ENCODE results near the gene SPINT1.
"Not testable (repeated sequence)": the region's sequence is repeated elsewhere in the genome, so short reads cannot be mapped to it uniquely, and the experiment has no call there.

SPINT1 gene

GRCh38 chr15:40857601-40858341 is 13.9 kb downstream of the SPINT1 start:
- FAIRE-seq: peak; percentile 55
- peak; percentile 84 for DNase-seq (ENCODE audit: insufficient read length, low spot score)

GRCh38 chr15:40858706-40859105 is 14.9 kb downstream of the SPINT1 start:
- FAIRE-seq: no peak

GRCh38 chr15:40859206-40859851 is 15.5 kb downstream of the SPINT1 start:
- DNase-seq (ENCODE audit: insufficient read length, low spot score) (peak; percentile 80), FAIRE-seq (peak; percentile 63)

More at GRCh38 chr15:40858706-40859105, 14.9 kb downstream of the SPINT1 start:
- DNase-seq (ENCODE audit: insufficient read length, low spot score): no peak

- FAIRE-seq; DNase-seq (ENCODE audit: insufficient read length, low spot score): not testable (repeated sequence)
These were observed 17.3 kb downstream of the SPINT1 start for GRCh38 chr15:40861147-40861546.

- FAIRE-seq: no peak
- DNase-seq (ENCODE audit: insufficient read length, low spot score): no peak
These were observed 19.9 kb downstream of the SPINT1 start for GRCh38 chr15:40863660-40864270.

- no peak for FAIRE-seq
- DNase-seq (ENCODE audit: insufficient read length, low spot score): no peak
These were observed 23.4 kb downstream of the SPINT1 start for GRCh38 chr15:40867199-40867598.

- FAIRE-seq (no peak), DNase-seq (ENCODE audit: insufficient read length, low spot score) (no peak)
These were observed 25.8 kb downstream of the SPINT1 start for GRCh38 chr15:40869686-40870085.

- DNase-seq (ENCODE audit: insufficient read length, low spot score): no peak
- no peak for FAIRE-seq
These were observed 26.9 kb downstream of the SPINT1 start for GRCh38 chr15:40870716-40871115.

- FAIRE-seq (no peak), DNase-seq (ENCODE audit: insufficient read length, low spot score) (no peak)
These were observed 28.1 kb downstream of the SPINT1 start for GRCh38 chr15:40871749-40872617.

GRCh38 chr15:40872791-40873693 is 29.2 kb downstream of the SPINT1 start:
- FAIRE-seq (no peak), DNase-seq (ENCODE audit: insufficient read length, low spot score) (no peak)

GRCh38 chr15:40873694-40874561 is 30.1 kb downstream of the SPINT1 start, which contains the start of gene RHOV:
RHOV (minus strand) TSS chr15:40874234; CDS start chr15:40874139, 95 bp downstream.
- FAIRE-seq (no peak), DNase-seq (ENCODE audit: insufficient read length, low spot score) (peak; percentile 68)

GRCh38 chr15:40875991-40876730 is 32.3 kb downstream of the SPINT1 start:
- FAIRE-seq (no peak), DNase-seq (ENCODE audit: insufficient read length, low spot score) (no peak)

GRCh38 chr15:40877694-40878093 is 33.8 kb downstream of the SPINT1 start:
- DNase-seq (ENCODE audit: insufficient read length, low spot score): no peak
- FAIRE-seq: no peak

GRCh38 chr15:40878785-40879184 is 34.9 kb downstream of the SPINT1 start:
- FAIRE-seq: no peak
- DNase-seq (ENCODE audit: insufficient read length, low spot score): peak; percentile 36

- FAIRE-seq: no peak
These were observed 35.8 kb downstream of the SPINT1 start for GRCh38 chr15:40879609-40880008.

GRCh38 chr15:40881351-40881750 is 37.5 kb downstream of the SPINT1 start:
- FAIRE-seq: no peak
- no peak for DNase-seq (ENCODE audit: insufficient read length, low spot score)

More at GRCh38 chr15:40879609-40880008, 35.8 kb downstream of the SPINT1 start:
- no peak for DNase-seq (ENCODE audit: insufficient read length, low spot score)

GRCh38 chr15:40886586-40886985 is 42.7 kb downstream of the SPINT1 start:
- FAIRE-seq: no peak
- DNase-seq (ENCODE audit: insufficient read length, low spot score): no peak

GRCh38 chr15:40889112-40889511 is 45.3 kb downstream of the SPINT1 start:
- no peak for FAIRE-seq
- no peak for DNase-seq (ENCODE audit: insufficient read length, low spot score)
